OCI-LY7 (cell line): ENCODE results near the gene SH3RF3.

ENCODE experiments used
- EZH2phosphoT487 ChIP-seq: fragments of 200-600 bp; sonication (generic); IDR thresholded peaks from 2 replicates; pipeline ENCODE4 v1.6.1; 2018; ENCODE audit warnings: low read depth, borderline replicate concordance, mild to moderate bottlenecking, mixed run types, antibody characterized with exemption, low read length, moderate library complexity, mixed read lengths
- TF ChIP-seq, protein P1 (sequence below): fragments of 200-600 bp; sonication (generic); conservative IDR thresholded peaks from 2 replicates; pipeline ENCODE4 v1.5.1; 2014; ENCODE audit warnings: mild to moderate bottlenecking, antibody characterized with exemption, low read length, moderate library complexity, mixed read lengths

DNA sequence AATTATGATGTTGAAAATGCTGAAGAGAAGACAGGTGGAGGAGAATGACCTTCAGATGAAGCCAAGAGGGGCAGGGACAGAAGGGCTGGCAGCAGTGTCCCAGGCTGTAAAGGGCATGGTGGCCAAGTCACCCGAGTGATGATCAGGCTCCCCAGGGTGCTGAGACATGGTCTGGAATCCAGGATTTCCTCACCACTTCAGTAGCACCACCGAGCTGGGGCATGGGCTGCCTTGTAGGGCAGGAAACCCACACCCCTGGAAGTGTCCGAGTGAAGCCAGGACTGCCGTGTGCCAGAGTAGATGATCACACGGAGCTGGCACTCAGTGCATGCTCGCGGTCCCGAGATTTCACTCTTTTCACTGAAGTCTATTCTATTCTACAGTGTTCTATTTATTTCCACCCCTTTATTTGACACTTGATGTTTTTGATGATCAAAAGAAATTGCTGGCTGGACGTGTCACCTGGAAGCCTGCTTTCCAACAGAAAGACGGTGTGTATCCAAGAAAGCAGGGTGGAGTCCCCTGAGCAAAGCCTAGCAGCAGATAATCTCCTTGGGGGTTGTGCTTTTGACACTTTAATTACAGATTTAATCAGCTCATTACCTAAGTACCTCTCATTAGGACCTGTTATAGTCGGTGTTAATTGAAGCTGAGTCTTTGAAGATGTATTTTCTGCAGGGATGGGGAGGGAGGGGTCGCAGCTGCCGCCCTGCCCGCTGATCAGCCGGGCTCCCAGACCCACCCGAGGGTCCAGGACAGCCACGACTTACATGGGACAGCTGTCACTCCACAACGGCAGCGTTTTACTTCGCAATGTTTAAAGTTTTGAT lies 392.4 kb downstream of the SH3RF3 start:
- TF ChIP-seq, protein P1, sequence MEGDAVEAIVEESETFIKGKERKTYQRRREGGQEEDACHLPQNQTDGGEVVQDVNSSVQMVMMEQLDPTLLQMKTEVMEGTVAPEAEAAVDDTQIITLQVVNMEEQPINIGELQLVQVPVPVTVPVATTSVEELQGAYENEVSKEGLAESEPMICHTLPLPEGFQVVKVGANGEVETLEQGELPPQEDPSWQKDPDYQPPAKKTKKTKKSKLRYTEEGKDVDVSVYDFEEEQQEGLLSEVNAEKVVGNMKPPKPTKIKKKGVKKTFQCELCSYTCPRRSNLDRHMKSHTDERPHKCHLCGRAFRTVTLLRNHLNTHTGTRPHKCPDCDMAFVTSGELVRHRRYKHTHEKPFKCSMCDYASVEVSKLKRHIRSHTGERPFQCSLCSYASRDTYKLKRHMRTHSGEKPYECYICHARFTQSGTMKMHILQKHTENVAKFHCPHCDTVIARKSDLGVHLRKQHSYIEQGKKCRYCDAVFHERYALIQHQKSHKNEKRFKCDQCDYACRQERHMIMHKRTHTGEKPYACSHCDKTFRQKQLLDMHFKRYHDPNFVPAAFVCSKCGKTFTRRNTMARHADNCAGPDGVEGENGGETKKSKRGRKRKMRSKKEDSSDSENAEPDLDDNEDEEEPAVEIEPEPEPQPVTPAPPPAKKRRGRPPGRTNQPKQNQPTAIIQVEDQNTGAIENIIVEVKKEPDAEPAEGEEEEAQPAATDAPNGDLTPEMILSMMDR = no peak
- no peak for TF ChIP-seq EZH2phosphoT487
